ENCODE results near the gene PBXIP1. TPM values are rescaled to one million over a fixed set of nuclear protein-coding genes. Genes with fewer than 3 reads are reported as not detected.

PBXIP1 gene
- total RNA-seq, 1 donor from 2014 or later = 82.1 TPM

DNA sequence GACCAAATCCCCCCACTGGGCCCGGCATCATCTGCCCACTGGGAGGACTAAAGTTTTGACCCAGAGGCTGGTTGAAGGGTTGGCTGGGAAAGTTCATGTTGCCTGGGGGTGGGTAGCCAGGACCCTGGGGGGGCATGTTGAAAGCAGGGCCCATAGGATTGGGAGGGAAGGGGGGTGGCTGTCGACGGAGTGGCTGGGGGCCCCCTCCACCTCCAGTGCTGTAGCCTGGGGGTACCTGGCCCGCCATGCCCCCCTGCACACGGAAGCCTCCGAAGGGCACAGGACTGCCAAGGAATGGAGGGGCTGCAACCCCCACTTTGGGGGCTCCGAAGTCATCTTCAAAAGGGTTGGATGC, 3.5 kb upstream of the PBXIP1 start:
- TF ChIP-seq, protein P1, sequence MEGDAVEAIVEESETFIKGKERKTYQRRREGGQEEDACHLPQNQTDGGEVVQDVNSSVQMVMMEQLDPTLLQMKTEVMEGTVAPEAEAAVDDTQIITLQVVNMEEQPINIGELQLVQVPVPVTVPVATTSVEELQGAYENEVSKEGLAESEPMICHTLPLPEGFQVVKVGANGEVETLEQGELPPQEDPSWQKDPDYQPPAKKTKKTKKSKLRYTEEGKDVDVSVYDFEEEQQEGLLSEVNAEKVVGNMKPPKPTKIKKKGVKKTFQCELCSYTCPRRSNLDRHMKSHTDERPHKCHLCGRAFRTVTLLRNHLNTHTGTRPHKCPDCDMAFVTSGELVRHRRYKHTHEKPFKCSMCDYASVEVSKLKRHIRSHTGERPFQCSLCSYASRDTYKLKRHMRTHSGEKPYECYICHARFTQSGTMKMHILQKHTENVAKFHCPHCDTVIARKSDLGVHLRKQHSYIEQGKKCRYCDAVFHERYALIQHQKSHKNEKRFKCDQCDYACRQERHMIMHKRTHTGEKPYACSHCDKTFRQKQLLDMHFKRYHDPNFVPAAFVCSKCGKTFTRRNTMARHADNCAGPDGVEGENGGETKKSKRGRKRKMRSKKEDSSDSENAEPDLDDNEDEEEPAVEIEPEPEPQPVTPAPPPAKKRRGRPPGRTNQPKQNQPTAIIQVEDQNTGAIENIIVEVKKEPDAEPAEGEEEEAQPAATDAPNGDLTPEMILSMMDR (IDR thresholded peaks at IDR 0.05; ENCODE audit: unreplicated experiment) = no peak
- no peak for DNase-seq (ENCODE audit: low spot score)
- Mint-ChIP-seq H3K27ac (ENCODE audit: unreplicated experiment) (peak overlapping the region; percentile 84), H3K4me1 (ENCODE audit: unreplicated experiment) (peaks cover 61% of the 10 kb centered on the region), H3K9me3 (ENCODE audit: unreplicated experiment) (no peaks in the 10 kb centered on the region), H3K36me3 (ENCODE audit: low read depth, unreplicated experiment) (peaks cover 30% of the 10 kb centered on the region), H3K27me3 (ENCODE audit: unreplicated experiment) (peaks cover 27% of the 10 kb centered on the region), H3K4me3 (ENCODE audit: unreplicated experiment) (no peak overlapping the region)

DNA sequence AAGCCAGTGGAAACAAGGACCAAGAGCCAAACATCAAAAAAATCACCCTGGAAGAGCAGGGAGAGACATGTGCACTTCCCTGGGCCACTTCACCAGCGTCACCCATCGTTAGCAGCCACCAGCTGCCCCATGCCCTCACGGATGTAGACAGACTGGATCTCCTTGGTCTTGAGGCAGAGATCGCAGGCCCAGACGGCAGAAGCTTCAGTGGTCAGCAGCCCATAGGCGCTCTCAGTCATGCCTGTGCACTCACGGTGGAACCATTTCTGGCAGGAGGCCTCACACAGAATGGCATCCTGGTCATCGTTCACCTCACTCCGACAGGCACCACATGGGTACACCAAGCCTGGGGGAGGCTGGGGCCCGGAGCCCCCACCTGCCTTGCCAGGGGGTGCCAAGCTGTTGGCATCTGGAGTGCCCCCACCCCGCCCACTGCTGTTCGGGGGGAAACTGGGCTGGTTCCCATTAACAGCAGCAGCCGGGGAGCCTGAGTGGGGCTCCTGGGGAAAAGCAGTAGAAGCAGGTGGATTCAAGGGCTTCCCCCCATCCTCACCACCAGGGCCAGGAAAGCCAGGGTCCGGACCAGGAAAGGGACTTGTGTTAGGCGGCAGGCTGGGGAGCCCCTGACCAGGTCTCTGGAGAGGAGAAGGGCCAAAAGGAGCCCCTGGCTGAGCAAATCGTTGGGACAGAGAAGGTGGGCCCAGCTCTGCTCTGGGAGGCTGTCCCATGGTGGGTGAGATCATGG, 3.0 kb upstream of the PBXIP1 start:
- Mint-ChIP-seq H3K4me3 (ENCODE audit: unreplicated experiment) (peak overlapping the region; percentile 47), H3K9me3 (ENCODE audit: unreplicated experiment) (no peaks in the 10 kb centered on the region), H3K36me3 (ENCODE audit: low read depth, unreplicated experiment) (peaks cover 27% of the 10 kb centered on the region), H3K27me3 (ENCODE audit: unreplicated experiment) (peaks cover 29% of the 10 kb centered on the region), H3K27ac (ENCODE audit: unreplicated experiment) (peak overlapping the region; percentile 49), H3K4me1 (ENCODE audit: unreplicated experiment) (peaks cover 64% of the 10 kb centered on the region)
- TF ChIP-seq, protein P1 (IDR thresholded peaks at IDR 0.05; ENCODE audit: unreplicated experiment) = no peak
- no peak for DNase-seq (ENCODE audit: low spot score)

DNA sequence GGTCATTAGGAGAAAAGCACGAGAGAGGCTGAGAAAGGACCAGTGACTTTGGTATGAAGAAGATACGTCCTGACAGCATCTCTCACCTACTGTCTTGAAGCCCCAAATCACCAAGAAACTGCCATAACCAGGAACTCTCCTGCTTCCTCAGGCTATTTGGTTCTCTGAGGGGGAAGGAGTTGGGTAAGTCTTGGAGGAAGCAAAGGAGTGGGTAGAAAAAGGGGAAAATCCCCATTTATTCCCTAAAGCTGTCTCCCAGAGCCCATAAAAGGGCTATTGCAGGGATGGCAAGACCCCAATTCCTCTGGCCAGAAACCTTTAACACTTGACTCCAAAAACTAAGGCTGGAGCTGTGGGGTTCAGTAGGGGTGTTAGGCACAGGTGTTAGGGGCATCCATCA, 2.1 kb upstream of the PBXIP1 start:
- H3K4me3 Mint-ChIP-seq (ENCODE audit: unreplicated experiment) = no peak overlapping the region
- no peaks in the 10 kb centered on the region for H3K9me3 Mint-ChIP-seq (ENCODE audit: unreplicated experiment)
- H3K4me1 Mint-ChIP-seq (ENCODE audit: unreplicated experiment) = peaks cover 62% of the 10 kb centered on the region
- H3K27ac Mint-ChIP-seq (ENCODE audit: unreplicated experiment) = no peak overlapping the region
- peaks cover 20% of the 10 kb centered on the region for H3K36me3 Mint-ChIP-seq (ENCODE audit: low read depth, unreplicated experiment)
- TF ChIP-seq, protein P1 (IDR thresholded peaks at IDR 0.05; ENCODE audit: unreplicated experiment) = no peak
- peaks cover 30% of the 10 kb centered on the region for H3K27me3 Mint-ChIP-seq (ENCODE audit: unreplicated experiment)
- no peak for DNase-seq (ENCODE audit: low spot score)

DNA sequence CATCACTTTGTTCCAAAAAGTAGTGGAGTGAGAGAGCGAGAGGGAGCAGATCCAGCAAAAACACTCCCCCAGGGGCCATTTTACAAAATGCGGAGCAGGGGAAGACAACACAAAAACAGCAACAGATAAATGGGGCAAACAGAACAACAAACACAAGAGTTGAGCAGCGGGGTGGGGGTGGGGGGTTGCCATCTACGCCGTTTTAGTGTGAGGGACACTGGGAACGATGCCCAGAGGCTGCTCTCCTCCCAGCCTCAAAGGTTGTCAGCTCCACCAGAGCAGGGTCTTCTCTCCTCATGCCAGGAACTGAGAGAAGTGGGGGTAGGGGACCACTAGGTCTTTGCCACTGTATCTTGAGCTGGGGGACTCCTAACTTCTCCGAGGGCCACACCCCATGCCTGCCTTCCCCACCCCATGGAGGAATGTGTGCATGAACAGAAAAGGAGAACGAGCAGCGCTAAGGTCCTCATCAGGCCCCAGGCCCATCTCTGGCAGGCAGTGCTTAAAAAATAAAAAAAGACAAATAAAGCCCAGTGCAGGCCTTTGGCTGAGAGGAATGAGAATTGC, 1.3 kb upstream of the PBXIP1 start:
- no peaks in the 10 kb centered on the region for H3K9me3 Mint-ChIP-seq (ENCODE audit: unreplicated experiment)
- peaks cover 25% of the 10 kb centered on the region for H3K36me3 Mint-ChIP-seq (ENCODE audit: low read depth, unreplicated experiment)
- no peak overlapping the region for H3K4me3 Mint-ChIP-seq (ENCODE audit: unreplicated experiment)
- TF ChIP-seq, protein P1 (IDR thresholded peaks at IDR 0.05; ENCODE audit: unreplicated experiment) = no peak
- peak overlapping the region; percentile 100 for H3K27ac Mint-ChIP-seq (ENCODE audit: unreplicated experiment)
- H3K4me1 Mint-ChIP-seq (ENCODE audit: unreplicated experiment) = peaks cover 62% of the 10 kb centered on the region
- no peak for DNase-seq (ENCODE audit: low spot score)
- H3K27me3 Mint-ChIP-seq (ENCODE audit: unreplicated experiment) = peaks cover 38% of the 10 kb centered on the region

DNA sequence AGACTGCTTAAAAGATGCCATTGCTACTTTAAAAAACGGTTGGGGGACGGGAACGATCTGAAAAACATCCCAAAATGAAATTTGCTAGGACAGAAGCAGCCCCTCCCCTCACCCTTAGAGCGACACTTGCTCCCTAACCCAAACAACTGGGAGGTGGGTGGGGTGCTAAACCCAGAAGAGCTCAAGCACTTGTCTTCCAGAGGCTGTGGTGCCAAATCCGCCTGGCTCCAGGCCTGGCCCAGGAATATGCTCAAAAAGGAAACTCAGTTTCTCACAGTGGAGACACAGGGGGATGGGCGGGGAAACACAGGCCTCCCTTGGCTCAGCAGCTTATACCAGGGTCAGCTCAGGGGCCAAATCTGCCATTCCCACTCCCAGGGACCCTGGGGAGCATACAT, 644 bp upstream of the PBXIP1 start:
- H3K4me3 Mint-ChIP-seq (ENCODE audit: unreplicated experiment) = peak overlapping the region; percentile 98
- DNase-seq (ENCODE audit: low spot score) = no peak
- TF ChIP-seq, protein P1 (IDR thresholded peaks at IDR 0.05; ENCODE audit: unreplicated experiment) = no peak
- H3K27me3 Mint-ChIP-seq (ENCODE audit: unreplicated experiment) = peaks cover 38% of the 10 kb centered on the region
- peaks cover 25% of the 10 kb centered on the region for H3K36me3 Mint-ChIP-seq (ENCODE audit: low read depth, unreplicated experiment)
- H3K4me1 Mint-ChIP-seq (ENCODE audit: unreplicated experiment) = peaks cover 61% of the 10 kb centered on the region
- peak overlapping the region; percentile 100 for H3K27ac Mint-ChIP-seq (ENCODE audit: unreplicated experiment)
- no peaks in the 10 kb centered on the region for H3K9me3 Mint-ChIP-seq (ENCODE audit: unreplicated experiment)

Data from endothelial cell (in vitro differentiated cells).